ENCODE results near the gene UST.
A peak's percentile ranks its signal among the peaks of the same experiment; 100 is the strongest.
"Not testable (repeated sequence)": the region's sequence is repeated elsewhere in the genome, so short reads cannot be mapped to it uniquely, and the experiment has no call there.

The UST gene

DNA sequence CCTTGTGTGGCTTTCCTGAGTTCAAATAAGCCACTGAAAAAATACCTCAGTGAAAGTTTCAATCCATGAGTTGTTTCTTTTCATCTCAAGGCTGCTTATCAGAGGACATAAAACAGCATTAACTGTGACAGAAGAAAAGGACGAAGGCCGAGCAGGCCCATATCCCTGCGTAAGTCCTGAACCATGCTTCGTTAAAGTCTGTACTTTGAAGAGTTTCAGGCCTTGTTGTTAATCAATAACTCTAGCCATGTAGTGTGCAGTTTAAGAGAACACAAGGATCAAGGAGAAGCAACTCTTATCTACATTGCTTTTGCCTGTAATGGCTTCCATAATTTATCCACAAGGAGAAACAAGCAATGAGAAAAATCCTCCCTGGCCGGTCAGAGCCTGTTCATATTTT, 165.4 kb downstream of the UST start:
- no peak for DNase-seq

- DNase-seq, result no peak
Observed at GRCh38 chr6:148915810-148916209, 169.0 kb downstream of the UST start.

DNA sequence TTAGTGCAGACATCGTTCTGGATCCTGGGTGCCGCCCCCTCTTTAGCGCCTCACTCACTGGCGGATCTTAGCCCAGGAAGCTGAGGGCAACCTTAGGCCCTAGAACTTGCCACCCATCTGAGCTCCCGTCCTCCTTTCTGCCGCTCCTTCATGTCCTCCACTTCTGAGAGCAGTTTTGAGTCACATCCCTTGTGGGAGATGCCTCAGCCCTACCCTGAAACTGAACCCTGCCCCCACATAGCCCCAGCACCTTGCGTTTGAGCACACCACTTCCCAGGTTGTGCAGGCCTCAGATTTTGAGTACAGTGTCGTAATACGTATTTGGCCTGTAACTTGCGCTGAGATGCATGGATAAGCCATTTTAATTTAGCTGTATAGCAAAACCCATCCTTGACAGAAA, 169.7 kb downstream of the UST start:
- not testable (repeated sequence) for DNase-seq

DNA sequence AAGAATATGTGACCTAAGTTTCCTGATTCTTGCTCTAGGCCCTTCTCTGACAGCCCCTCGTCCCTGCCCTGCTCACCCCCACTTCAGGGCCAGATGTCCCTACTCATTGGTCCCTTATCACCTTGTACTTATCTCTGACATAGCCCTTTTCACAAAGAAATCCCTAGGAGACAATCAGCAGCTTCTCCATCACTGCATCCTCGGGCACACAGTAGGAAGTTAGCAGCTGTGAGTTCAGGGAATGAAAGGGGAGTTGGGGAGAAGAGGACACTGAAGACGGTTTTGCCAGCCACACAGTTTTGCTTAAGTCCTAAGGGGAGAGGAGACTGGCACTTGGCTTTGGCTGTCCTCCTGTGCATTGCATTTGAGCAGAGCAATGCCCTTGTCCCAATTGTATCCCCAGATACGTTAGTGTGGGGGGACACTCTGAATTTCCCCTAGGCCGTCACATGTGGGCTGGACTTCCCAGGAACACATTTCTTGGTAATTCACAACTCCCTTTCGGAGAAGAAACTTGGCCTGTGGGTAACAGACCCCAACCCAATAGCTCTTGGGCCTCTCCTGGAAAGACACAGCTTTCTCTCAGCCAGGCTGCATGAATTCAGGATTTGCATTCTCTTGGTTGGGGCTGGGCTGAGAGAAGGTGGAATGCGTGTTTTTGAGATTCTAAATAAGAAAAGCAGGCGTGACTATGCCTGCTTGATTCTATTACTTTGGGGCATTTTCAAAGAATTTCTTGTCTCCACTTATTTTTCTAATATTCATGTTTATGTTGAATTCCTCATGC, 177.6 kb downstream of the UST start:
- no peak for DNase-seq

- no peak for DNase-seq
Observed at GRCh38 chr6:148925701-148926100, 178.9 kb downstream of the UST start.

- DNase-seq, result no peak
Observed at GRCh38 chr6:148926478-148926877, 179.6 kb downstream of the UST start.

GRCh38 chr6:148927586-148927985, 180.8 kb downstream of the UST start:
- DNase-seq, result no peak

GRCh38 chr6:148928811-148929210, 182.0 kb downstream of the UST start:
- DNase-seq, result no peak

GRCh38 chr6:148932208-148932607, 185.4 kb downstream of the UST start:
- no peak for DNase-seq

DNA sequence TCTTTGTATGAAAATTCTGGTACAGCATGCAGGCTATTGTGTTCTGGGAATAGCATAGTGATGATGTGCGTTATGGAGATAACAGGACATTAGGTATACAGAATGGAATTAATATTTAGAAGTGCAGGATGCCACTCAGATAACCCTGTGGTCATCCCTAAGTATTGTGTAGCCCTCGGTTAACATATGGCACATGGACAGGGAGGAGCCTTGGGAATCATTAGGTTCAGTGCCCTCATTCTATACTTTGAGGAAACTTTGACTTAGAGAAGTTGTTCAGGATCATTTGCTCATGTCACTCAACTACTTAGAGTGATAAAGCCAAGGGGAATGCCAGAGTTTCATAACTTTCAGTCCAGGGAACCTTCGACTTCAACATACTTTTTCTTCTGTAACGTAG, 185.9 kb downstream of the UST start:
- DNase-seq, result no peak

DNA sequence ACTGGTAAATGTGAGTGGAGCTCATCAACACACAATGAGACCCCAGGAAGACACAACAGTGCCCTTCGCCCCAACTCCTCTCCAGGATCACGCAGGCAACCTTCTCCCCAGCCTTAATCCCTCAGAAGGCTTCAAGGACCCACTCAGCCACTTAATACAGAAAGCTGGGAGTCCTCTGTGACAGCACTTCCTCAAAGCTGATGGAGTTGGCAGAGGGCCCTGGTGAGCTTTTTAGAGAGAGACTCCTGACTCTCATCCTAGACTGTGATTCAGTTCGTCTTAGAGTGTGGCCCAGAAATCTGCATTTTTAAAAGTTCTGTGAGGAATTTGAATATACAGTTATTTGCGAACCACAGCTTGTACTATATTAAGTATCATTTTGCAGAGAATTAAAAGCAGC, 187.7 kb downstream of the UST start:
- DNase-seq, result no peak

DNA sequence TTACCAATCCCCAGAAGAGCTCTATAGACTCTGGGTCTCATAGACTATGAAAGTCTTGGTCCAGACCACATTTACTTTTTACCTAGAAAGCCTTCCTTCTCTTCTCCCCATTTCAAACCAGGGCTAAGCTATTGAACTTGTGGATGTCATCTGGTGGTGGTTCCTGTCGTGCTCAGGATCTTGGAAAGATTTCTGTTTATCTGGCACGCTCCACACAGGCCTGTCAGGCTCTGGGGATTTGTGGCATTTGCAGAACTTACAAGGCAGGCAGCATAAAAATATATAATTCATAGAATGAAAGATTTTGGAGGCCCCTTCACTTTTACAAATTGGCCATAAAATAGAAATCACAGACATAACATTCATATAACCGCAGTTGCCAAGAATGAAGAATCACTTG, 188.1 kb downstream of the UST start:
- no peak for DNase-seq

DNA sequence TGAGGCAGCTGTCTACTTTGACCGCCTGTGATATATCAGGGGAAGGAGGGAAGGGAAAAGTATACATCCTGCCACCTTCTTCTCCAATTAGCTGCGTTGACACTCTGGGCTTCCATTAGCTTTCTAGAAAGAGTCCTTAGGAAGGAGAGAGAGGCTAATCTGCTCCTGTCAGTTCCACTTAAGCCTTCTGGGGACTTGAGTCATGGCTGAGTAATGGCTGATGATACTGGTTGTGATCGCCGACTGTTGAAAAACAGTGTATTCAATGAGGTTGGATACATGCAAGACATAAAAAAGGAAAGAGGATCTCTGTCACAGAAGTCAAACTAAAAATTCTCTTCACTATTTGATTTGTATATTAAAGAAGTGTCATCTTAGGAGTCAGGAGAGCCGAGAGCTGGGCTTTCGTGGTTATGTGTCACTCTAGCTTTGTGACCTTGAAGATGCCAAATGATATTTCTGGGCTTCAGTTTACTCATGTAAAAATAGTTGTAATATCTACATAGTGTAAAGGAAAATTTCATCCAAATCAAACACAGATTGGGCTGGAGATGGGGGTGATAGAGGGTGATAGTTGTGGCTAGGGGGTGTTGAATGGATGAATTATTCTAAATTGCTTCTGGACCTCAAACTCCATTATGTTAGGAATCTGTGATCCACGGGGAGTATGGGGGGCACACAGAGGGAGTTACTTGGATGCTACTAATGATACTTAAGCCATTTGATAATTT, 189.0 kb downstream of the UST start:
- no peak for DNase-seq

- no peak for DNase-seq
Observed at GRCh38 chr6:148943451-148943850, 196.6 kb downstream of the UST start.

GRCh38 chr6:148944608-148945007, 197.8 kb downstream of the UST start:
- no peak for DNase-seq

GRCh38 chr6:148945301-148946021, 198.6 kb downstream of the UST start:
- no peak for DNase-seq

DNA sequence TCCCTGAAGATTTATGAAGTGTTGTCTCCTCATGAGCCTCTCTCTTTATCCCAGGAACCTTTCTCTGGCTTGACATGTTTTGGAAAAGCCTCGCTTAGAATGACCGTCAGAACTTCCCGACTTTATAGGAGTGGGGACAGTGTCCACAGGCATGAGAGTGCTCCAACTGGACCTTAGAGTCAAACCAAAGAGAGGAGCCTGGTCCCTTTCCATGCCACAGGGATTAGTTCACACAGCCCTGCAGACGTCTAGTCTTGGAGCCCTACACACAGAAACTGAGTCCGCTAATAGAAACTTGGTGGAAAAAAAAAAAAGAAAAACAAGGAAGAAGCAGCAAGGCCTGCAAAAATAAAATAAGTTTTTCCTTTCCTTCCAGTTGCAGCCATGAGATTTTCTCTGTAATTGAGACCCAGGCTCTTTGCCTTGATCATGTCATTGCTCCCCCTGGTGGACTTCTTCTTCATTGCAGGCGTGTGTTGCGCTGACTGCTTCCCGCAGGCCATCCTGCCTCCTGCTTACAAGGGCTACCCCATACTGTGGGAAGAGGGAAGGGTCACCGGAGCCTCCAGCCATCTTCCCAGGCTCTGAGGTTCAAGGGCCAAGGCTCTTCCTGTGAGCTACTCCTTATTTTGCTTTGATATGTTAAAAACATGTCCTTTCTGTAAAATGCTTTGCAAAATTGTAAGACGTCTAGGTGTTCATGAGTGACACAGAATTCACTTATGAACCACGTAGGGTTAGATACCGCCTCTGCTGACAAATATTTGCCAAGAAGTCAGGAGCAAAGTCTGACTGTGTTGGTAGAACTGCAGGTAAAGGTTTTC, 201.0 kb downstream of the UST start:
- DNase-seq, result peak; percentile 25

DNA sequence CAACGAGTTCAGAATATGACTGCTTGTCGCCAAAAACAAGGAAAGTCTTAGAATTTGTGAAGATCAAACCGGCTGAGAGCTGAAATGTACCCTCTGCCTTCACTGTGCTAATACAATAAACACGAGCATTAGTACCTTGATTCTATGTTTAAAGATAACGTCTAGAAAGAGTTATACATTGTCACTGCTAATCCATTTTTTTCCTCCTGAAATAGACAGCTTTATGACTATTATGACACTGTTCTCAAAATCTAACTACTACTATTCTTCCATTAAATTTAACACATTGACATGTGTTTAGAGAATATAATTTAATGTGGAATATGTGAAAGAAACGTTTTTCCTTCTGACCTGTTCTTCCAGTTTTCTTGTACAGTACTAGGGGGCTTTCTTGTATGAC, 204.8 kb downstream of the UST start:
- no peak for DNase-seq

GRCh38 chr6:148952147-148953035, 205.6 kb downstream of the UST start:
- DNase-seq, result no peak

DNA sequence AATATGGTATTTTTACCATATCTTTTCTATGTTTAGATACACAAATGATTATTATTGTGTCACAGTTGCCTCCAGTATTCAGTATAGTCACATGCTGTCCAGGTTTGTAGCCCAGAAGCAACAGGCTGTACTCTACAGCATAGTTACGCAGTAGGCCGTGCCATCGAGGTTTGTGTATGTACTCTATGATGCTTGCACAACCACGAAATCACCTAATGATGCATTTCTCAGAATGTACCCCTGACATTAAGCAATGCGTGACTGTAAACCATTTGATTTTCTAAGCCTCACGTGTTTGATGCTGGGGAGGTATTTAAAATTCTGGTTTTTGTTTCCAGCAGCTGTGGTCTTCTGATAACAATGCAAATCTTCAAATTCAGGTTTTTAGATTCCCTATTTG, 207.6 kb downstream of the UST start:
- no peak for DNase-seq

DNA sequence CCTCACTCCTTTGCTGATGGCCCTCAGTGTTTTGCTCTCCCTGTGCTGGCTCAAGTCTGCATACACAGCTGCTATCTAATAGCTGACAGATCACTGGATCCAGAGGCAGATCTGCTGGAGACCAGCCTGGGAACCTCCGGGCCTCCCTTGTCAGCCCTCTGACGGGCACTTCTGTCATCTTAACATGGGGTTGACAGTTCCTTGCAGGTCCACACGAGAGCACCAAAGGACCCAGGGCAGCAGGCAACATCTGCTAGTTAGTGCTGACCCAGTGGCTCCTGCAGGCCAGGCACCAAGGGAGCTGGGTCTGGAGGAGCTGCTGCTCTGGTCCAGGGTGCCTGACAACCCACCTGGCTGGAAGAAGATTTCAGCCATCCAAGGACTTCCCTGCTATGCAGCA, 208.1 kb downstream of the UST start:
- no peak for DNase-seq

DNA sequence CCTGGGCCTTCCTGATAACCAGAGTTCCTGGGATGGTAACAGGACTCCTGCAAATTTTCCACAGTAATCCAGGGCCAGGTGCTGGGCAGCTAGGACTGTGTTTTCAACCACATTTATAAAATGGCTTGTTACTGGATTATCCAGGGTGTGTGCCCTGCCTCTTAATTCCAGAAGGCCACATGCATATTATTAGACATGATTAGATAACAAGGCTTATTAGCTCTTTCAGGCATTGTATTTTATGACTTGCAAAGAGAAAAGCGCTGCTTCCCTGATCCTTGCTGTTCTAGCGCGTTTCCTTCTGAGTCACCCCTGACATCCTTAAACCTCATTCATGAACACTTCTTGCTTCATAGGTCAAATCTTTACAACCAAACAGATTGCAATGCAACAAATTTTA, 208.6 kb downstream of the UST start:
- no peak for DNase-seq
